Fibroblast of lung (primary cell): ENCODE results near the gene TMEM117.

Experiments
- CTCF ChIP-seq, 2 donors: IDR thresholded peaks in 1 of 2; conservative IDR thresholded peaks in 1 of 2; 1 replicate in 1 of 2; 2 replicates in 1 of 2; pipeline ENCODE4 v1.5.1; 2011 to 2012; ENCODE audit warnings: low read length in 2 of 2, control low read depth in 1 of 2, inconsistent platforms in 1 of 2, low read depth in 1 of 2, mild to moderate bottlenecking in 1 of 2
- EZH2 ChIP-seq: IDR thresholded peaks from 2 replicates; pipeline ENCODE4 v1.5.1; 2012; ENCODE audit warnings: low read length, control low read depth, mild to moderate bottlenecking; ENCODE audit errors: missing control alignments

- no peak for TF ChIP-seq CTCF (conservative IDR thresholded peaks at IDR 0.05 in 1 of 2, IDR thresholded peaks at IDR 0.05 in 1 of 2; ENCODE audit: low read depth in 1 of 2, low read length in 2 of 2)
- no peak for TF ChIP-seq EZH2
Measured at GRCh38 chr12:43981726-43982125, 145.8 kb downstream of the TMEM117 start.
